Breast epithelium (tissue), 3 donors: Measurements from ENCODE around the gene PCGF1.

ENCODE experiments used
- POLR2A ChIP-seq: fragments of 450-650 bp; IDR thresholded peaks from one replicate; pipeline ENCODE4 v1.6.1; 2016; ENCODE audit warnings: antibody characterized with exemption, mild to moderate bottlenecking, moderate library complexity
- POLR2AphosphoS5 ChIP-seq, 3 donors: sonication (generic); formaldehyde crosslinking; IDR thresholded peaks; one replicate each; pipeline ENCODE4 v1.6.1; 2017; ENCODE audit warnings: antibody characterized with exemption in 3 of 3

DNA sequence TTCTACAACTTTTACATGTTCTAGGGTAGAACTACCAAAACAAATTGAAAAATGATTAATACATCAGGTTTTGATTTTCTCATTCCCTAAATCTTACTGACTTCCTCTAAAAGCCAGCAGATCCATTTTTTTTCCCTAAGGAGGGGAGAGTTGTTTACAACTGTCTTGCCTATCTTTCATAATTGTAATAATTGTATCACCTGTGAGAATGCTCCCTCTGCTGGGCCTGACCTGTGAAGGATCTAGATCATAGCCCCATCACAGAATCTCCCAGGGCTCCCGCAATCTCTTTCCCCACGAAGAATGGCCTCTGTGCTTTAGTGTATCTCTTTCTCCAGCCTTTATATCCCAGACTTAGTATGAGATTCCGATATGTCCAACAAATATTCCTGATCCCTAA lies 37.1 kb upstream of the PCGF1 start:
- TF ChIP-seq POLR2A = no peak
- TF ChIP-seq POLR2AphosphoS5 (IDR thresholded peaks at IDR 0.05) = no peak
